Stimulated activated CD8-positive, alpha-beta memory T cell treated with anti-CD3 and anti-CD28 coated beads, Interleukin-4, amount 100 ng/mL, for 1 hour (primary cell): ENCODE results near the gene KTI12.

Source experiments
- DNase-seq, 2 donors: peaks; one replicate each; pipeline ENCODE4 v3.0.0-alpha.2; 2020; ENCODE audit warnings: low read depth in 2 of 2, low spot score in 1 of 2

The KTI12 gene

GRCh38 chr1:51989582-51990477, 43.8 kb downstream of the KTI12 start:
- no peak for DNase-seq

GRCh38 chr1:51988254-51988653, 45.4 kb downstream of the KTI12 start:
- no peak for DNase-seq

- no peak for DNase-seq
These were observed 46.9 kb downstream of the KTI12 start for GRCh38 chr1:51986718-51987117.

GRCh38 chr1:51982161-51982560, 51.4 kb downstream of the KTI12 start:
- no peak for DNase-seq
